Renal cortex interstitium (tissue), 11 donors: ENCODE results near the gene MTRF1. TPM values are rescaled to one million over a fixed set of nuclear protein-coding genes. Genes with fewer than 3 reads are reported as not detected.

Source experiments
- DNase-seq, 11 donors: peaks; one replicate each; pipeline ENCODE4 v3.0.0-alpha.2; 2013; ENCODE audit warnings: low read depth in 9 of 11, low spot score in 4 of 11; ENCODE audit errors: extremely low read depth in 1 of 11
- polyA plus RNA-seq, 3 donors: library from polyadenylated mRNA; unstranded; fragments of 120-200 nt; gene quantifications; one replicate each; pipeline ENCODE4 v1.2.1, GENCODE V29; 2013; ENCODE audit not compliant: insufficient read length in 3 of 3

MTRF1 gene
- polyA plus RNA-seq, 3 donors, result 16.0 to 22.1 (median 19.7) TPM

DNA sequence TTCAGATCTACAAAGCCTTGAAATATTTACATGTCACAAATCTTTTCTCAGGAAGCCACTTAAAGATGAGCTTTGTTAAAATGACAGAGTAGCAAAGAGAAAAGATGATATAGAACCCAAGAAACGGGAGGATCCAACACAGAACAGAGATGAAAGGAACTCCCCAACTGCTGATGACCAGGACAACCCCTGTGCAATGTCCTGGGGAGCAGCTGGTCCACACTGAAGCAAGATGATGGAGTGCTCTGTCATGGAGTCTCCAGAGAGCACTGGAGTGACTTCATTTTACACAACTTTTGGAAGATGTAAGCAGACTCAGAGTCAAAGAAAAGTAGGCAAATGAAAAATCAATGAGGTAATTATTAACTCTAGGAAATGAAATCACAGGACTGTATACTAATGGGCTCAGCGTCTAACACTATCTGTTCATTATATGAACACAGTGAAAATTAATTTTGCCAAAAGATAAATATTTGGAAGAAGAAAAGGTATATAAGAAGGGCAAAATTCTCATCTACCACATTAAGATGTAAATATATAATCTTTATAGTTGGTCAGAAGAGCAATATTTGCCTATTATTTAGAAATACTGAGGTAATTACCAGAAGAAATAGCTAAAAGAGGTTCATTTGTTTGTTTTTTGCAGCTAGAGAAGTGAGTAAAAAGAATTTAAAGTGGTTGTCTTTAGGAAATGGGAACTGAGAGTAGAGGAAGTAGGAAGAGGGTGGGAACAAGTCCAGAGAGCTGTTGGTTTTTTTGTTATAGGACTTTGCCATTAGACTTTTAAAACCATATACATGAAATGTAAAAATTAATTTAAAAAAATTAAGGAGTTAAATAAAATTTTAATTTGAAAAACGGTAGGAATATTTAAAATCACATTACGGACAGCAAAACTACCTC is 30.5 kb downstream of the MTRF1 start:
- DNase-seq, result no peak

DNA sequence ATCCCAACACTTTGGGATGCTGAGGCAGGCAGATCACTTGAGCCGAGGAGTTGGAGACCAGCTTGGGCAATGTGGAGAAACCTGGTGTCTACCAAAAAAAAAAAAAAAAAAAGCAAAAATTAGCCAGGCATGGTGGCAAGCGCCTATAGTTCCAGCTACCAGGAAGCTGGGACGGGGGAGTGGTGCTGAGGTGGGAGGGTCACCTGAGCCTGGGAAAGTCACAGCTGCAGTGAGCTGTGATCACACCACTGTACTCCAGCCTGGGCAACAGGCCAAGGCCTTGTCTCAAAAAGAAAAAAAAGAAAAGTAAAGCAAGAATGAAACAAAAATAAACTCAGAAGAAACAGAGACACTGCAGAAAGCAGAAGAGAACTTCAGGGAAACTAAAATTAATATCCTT is 31.6 kb downstream of the MTRF1 start:
- DNase-seq, result peak in 7 of 11 donors; percentile 3 to 24 (median 12)

DNA sequence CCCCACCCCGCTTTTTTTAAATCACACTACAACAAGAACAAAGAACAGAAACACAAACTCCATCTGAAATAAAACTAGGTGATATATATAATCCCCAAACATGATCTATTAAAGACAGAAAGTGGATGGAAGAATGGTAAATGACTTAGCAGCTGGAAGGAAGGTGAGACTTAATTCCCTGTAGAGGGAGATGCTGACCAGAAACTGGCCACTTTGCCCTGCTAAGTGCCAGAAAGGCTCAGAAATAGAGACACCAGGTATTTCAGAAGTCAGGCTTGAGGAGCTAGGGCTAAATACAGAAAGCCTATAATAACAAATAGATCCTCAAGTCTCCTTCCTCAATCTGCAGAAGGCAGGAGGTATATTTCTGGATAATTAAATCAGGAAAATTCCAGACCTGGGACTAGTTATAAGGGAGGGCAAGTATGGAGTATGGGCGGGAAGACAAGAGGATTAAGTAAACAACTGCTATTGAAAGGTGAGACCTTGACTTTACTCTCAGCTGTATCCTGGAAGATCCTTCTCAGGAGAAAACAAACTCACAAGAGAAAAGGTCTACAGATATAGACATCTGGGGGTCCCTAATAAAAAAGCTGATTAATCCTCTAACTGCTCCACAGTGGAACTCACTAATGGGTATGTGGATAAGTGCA is 32.2 kb downstream of the MTRF1 start:
- DNase-seq, result no peak

DNA sequence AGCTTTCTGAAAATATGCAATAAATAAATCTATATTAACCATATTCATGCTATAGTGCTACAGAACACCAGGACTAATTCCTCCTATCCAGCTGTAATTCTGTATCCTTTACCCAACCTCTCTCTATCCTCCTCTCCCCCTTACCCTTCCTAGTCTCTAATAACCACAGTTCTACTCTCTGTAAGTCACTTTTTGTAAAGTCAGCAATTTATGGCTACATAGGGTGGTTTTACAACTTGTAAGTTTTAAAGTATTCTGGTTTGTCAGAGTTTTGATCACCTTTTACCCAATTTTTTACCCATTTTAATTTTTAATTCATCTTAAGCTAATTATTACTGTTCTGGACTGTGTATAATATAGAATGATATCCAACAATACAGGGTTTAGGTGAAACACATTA is 34.0 kb downstream of the MTRF1 start:
- no peak for DNase-seq

- no peak for DNase-seq
These were observed 39.0 kb downstream of the MTRF1 start for GRCh38 chr13:41224113-41225110.

DNA sequence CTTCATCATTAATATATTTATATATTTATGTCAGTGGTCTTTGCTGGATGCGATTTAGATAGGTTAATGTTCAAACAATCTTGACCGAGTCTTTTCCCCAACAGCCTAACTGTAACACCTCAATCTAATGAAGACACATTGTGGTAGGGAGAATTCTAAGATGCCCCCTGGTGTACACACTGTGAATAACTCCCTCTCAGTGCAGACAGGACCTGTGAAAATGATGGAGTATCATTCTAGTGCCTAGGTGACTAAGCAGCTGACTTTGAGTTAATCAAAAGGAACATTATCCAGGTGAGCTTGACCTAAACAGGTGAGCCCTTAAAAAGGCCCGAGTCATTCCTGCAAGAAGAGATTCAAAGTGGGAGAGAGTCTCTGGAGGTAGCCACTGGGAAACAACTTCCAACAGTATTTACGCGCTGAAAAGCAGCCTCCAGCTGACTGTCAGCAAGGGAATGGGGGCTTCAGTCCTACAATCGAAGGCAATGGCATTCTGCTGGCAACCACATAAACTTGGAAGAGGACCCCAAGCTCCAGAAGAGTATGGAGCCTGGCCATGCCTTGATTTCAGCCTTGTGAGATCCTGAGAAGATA is 41.0 kb downstream of the MTRF1 start:
- DNase-seq, result peak in 4 of 11 donors; percentile 19 to 46 (median 32)

DNA sequence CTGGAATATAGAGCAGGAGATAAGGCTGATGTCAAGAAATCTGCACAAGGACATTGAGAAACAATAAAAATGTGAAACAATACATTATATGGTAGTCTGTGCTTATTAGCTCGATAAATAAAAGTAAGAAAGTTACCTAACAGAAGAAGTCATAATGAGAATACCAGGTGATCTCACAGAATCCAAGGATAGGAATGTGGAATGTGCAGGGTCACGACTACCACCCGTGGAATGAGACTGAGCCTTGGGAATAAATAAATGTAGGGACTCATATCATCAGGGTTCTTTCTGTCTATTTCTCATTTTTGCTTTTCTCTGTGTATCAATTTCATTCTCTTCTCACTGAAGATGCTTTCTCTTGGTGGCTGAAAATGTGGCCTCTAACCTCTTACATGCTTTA is 43.0 kb downstream of the MTRF1 start:
- DNase-seq, result no peak

GRCh38 chr13:41216160-41216559 is 47.2 kb downstream of the MTRF1 start:
- no peak for DNase-seq

DNA sequence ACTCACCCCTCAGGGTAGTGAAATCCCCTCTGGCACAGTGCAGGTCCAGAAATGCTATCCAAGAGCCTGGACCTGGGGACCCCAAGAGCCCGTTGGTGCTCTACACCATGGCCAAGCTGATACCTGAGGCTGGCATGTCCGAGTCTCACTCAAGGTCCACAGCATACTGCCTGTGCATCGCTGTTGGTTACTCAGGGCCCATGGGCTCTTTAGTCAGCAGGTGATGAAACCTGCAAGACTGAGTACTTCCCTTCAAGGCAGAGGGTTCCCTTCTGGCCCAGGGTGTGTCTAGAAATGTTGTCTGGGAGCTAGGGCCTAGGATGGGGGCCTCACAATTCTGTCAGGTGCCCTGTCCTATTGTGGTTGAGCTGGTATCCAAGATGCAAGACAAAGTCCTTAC is 49.5 kb downstream of the MTRF1 start:
- no peak for DNase-seq

DNA sequence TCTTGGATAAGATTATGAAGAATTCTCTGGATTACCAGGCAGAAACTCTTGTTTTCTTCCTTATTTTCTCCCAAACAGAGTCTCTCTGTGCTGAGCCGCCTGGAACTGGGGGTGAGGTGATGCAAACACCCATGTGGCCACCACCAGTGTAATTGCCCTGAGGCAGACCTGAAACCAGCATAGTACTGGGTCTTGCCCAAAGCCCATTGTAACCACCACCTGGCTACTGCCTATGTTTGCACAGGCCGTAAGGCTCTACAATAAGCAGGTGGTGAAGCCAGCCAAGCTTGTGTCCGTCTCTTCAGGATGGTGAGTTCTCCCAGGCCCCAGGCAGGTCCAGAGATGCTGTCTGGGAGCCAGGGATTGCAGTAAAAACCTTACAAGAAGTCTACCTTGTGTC is 50.1 kb downstream of the MTRF1 start:
- DNase-seq, result no peak

GRCh38 chr13:41212881-41213280 is 50.5 kb downstream of the MTRF1 start:
- DNase-seq, result no peak

DNA sequence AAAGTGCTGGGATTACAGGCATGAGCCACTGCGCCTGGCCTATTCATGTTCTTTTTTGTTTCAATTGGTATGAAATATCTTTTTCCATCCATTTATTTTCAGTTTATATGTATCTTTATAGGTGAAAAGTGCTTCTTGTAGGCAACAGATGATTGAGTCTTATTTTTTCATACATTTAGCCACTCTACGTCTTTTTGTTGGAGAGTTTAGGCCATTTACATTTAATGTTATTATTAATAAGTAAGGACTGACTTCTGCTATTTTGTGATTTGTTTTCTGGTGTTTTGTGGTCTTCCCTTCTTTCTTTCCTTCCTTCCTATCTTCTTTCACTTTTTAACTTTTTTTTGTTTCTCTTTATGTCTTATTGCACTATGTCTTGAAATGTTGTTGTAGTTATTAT is 52.3 kb downstream of the MTRF1 start:
- no peak for DNase-seq

- no peak for DNase-seq
These were observed 56.9 kb downstream of the MTRF1 start for GRCh38 chr13:41206467-41206866.

- DNase-seq, result peak in 8 of 11 donors; percentile 8 to 53 (median 42)
These were observed 59.6 kb downstream of the MTRF1 start for GRCh38 chr13:41203810-41204209.

GRCh38 chr13:41200126-41200525 is 63.2 kb downstream of the MTRF1 start:
- DNase-seq, result no peak

- no peak for DNase-seq
These were observed 63.9 kb downstream of the MTRF1 start for GRCh38 chr13:41199526-41199925.

- DNase-seq, result no peak
These were observed 64.3 kb downstream of the MTRF1 start for GRCh38 chr13:41199079-41199478.

GRCh38 chr13:41196620-41197019 is 66.8 kb downstream of the MTRF1 start:
- no peak for DNase-seq

DNA sequence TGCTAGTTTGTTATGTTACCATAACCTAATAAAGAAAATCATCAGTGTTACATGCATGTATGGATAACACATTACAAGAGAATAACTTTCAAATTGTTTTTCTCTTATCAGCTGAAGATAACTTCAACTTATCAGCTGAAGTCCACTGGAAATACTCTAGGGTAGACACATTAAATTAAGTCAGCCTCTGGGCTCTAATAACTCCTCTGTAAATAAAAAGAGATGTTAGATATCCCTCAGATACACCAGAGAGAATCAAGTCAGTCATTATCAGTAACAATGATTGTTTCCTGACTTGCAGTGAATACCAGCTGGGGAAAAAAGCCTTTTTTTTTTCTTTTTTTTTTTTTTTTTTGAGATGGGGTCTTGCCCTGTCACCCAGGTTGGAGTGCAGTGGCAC is 67.4 kb downstream of the MTRF1 start:
- no peak for DNase-seq
